NCI-H748 treated with DMSO at 0.1 percent for 48 hours (cell line): ENCODE results near the gene TMBIM1.

Experiments used
- DNase-seq: peaks from one replicate; lab custom pipeline; 2025; lab: John Stamatoyannopoulos, UW

Gene TMBIM1

GRCh38 chr2:218256612-218257350 lies 35.5 kb downstream of the TMBIM1 start:
- DNase-seq: no peak

- DNase-seq: no peak
Measured at GRCh38 chr2:218255446-218255845, 36.9 kb downstream of the TMBIM1 start.

GRCh38 chr2:218253232-218253625 lies 39.1 kb downstream of the TMBIM1 start:
- no peak for DNase-seq

- DNase-seq: no peak
Measured at GRCh38 chr2:218252509-218253231, 39.6 kb downstream of the TMBIM1 start.

- DNase-seq: no peak
Measured at GRCh38 chr2:218249691-218250090, 42.6 kb downstream of the TMBIM1 start.

GRCh38 chr2:218245214-218245613 lies 47.1 kb downstream of the TMBIM1 start:
- no peak for DNase-seq

- no peak for DNase-seq
Measured at GRCh38 chr2:218244665-218245064, 47.6 kb downstream of the TMBIM1 start.

- no peak for DNase-seq
Measured at GRCh38 chr2:218244204-218244603, 48.1 kb downstream of the TMBIM1 start.

- no peak for DNase-seq
Measured at GRCh38 chr2:218238887-218239286, 53.4 kb downstream of the TMBIM1 start.

GRCh38 chr2:218236829-218237228 lies 55.5 kb downstream of the TMBIM1 start:
- DNase-seq: no peak

- DNase-seq: no peak
Measured at GRCh38 chr2:218235017-218235416, 57.3 kb downstream of the TMBIM1 start.

- DNase-seq: no peak
Measured at GRCh38 chr2:218234521-218234920, 57.8 kb downstream of the TMBIM1 start.

- DNase-seq: no peak
Measured at GRCh38 chr2:218233543-218233942, 58.8 kb downstream of the TMBIM1 start.

- no peak for DNase-seq
Measured at GRCh38 chr2:218230882-218231281, 61.4 kb downstream of the TMBIM1 start.

GRCh38 chr2:218229851-218230250 lies 62.5 kb downstream of the TMBIM1 start:
- no peak for DNase-seq

GRCh38 chr2:218229239-218229638 lies 63.1 kb downstream of the TMBIM1 start:
- DNase-seq: no peak

- no peak for DNase-seq
Measured at GRCh38 chr2:218228366-218229090, 63.8 kb downstream of the TMBIM1 start.

- no peak for DNase-seq
Measured at GRCh38 chr2:218226903-218227302, 65.4 kb downstream of the TMBIM1 start.
